ENCODE results near the gene ZNF436. TPM values are rescaled to one million over a fixed set of nuclear protein-coding genes. Genes with fewer than 3 reads are reported as not detected.

Gene ZNF436
- total RNA-seq, 1 experiment from 2014 or later = 14.8 TPM

GRCh38 chr1:23400324-23401114 is 30.9 kb upstream of the ZNF436 start:
- no TSS peak for BruUV-seq (replicated peaks)

GRCh38 chr1:23399229-23399628 is 29.6 kb upstream of the ZNF436 start:
- no peaks in the 10 kb centered on the region for H3K36me3 ChIP-seq (ENCODE audit: insufficient read depth, low read length, poor library complexity, severe bottlenecking)

More at GRCh38 chr1:23400324-23401114, 30.9 kb upstream of the ZNF436 start:
- intact Hi-C loops (cut with micrococcal nuclease; ENCODE audit: unreplicated experiment) = loop anchor here (5.0 to 10.0 kb wide), 3 partner anchors 86 to 423 kb away; no protein-coding TSS in a partner anchor
- ChIA-PET POLR2A (ENCODE audit: low non-redundant PET) (no interaction called here), CTCF (interaction anchor here (0.7 kb wide), 1 partner anchor 24 kb away, joined by 3 read pairs; no protein-coding TSS in a partner anchor)
- Histone ChIP-seq H3K36me3 (ENCODE audit: insufficient read depth, low read length, poor library complexity, severe bottlenecking) (no peaks in the 10 kb centered on the region), H3K27me3 (replicated peaks; ENCODE audit: insufficient read depth, low read depth, low read length, poor library complexity) (no peaks in the 10 kb centered on the region), H3K4me3 (ENCODE audit: low read depth, low read length, poor library complexity, severe bottlenecking) (no peak overlapping the region), H3K4me1 (ENCODE audit: insufficient read depth, low read length, poor library complexity, severe bottlenecking) (peaks cover 27% of the 10 kb centered on the region), H3K9me3 (ENCODE audit: low read depth, low read length, poor library complexity, severe bottlenecking) (no peaks in the 10 kb centered on the region), H3K27ac (ENCODE audit: low read depth, low read length, poor library complexity, severe bottlenecking) (no peak overlapping the region)
- peak; percentile 41 for DNase-seq (ENCODE audit: low spot score)
- TF ChIP-seq CTCF (conservative IDR thresholded peaks at IDR 0.05; ENCODE audit: low read depth, low read length) = no peak
- TF ChIP-seq EZH2 (IDR thresholded peaks at IDR 0.05; ENCODE audit: borderline replicate concordance, low read depth, low read length, poor library complexity, severe bottlenecking) = no peak

GRCh38 chr1:23397908-23398307 is 28.3 kb upstream of the ZNF436 start:
- H3K36me3 ChIP-seq (ENCODE audit: insufficient read depth, low read length, poor library complexity, severe bottlenecking) = no peaks in the 10 kb centered on the region
- no peak for TF ChIP-seq CTCF (conservative IDR thresholded peaks at IDR 0.05; ENCODE audit: low read depth, low read length)
- no peak for TF ChIP-seq EZH2 (IDR thresholded peaks at IDR 0.05; ENCODE audit: borderline replicate concordance, low read depth, low read length, poor library complexity, severe bottlenecking)
- no TSS peak for BruUV-seq (replicated peaks)
- intact Hi-C loops (cut with micrococcal nuclease; ENCODE audit: unreplicated experiment) = no loop called here
- CTCF ChIA-PET = no interaction called here
- no peak overlapping the region for H3K27ac ChIP-seq (ENCODE audit: low read depth, low read length, poor library complexity, severe bottlenecking)
- no peak overlapping the region for H3K4me3 ChIP-seq (ENCODE audit: low read depth, low read length, poor library complexity, severe bottlenecking)
- POLR2A ChIA-PET (ENCODE audit: low non-redundant PET) = no interaction called here
- peaks cover 19% of the 10 kb centered on the region for H3K4me1 ChIP-seq (ENCODE audit: insufficient read depth, low read length, poor library complexity, severe bottlenecking)
- DNase-seq (ENCODE audit: low spot score) = no peak
- H3K27me3 ChIP-seq (replicated peaks; ENCODE audit: insufficient read depth, low read depth, low read length, poor library complexity) = no peaks in the 10 kb centered on the region
- H3K9me3 ChIP-seq (ENCODE audit: low read depth, low read length, poor library complexity, severe bottlenecking) = no peaks in the 10 kb centered on the region

More at GRCh38 chr1:23399229-23399628, 29.6 kb upstream of the ZNF436 start:
- intact Hi-C loops (cut with micrococcal nuclease; ENCODE audit: unreplicated experiment) = no loop called here
- POLR2A ChIA-PET (ENCODE audit: low non-redundant PET) = no interaction called here
- CTCF ChIA-PET = no interaction called here
- BruUV-seq (replicated peaks) = no TSS peak
- TF ChIP-seq CTCF (conservative IDR thresholded peaks at IDR 0.05; ENCODE audit: low read depth, low read length) (no peak), EZH2 (IDR thresholded peaks at IDR 0.05; ENCODE audit: borderline replicate concordance, low read depth, low read length, poor library complexity, severe bottlenecking) (no peak)
- no peak overlapping the region for H3K4me3 ChIP-seq (ENCODE audit: low read depth, low read length, poor library complexity, severe bottlenecking)
- no peak for DNase-seq (ENCODE audit: low spot score)
- no peaks in the 10 kb centered on the region for H3K27me3 ChIP-seq (replicated peaks; ENCODE audit: insufficient read depth, low read depth, low read length, poor library complexity)
- H3K27ac ChIP-seq (ENCODE audit: low read depth, low read length, poor library complexity, severe bottlenecking) = no peak overlapping the region
- peaks cover 32% of the 10 kb centered on the region for H3K4me1 ChIP-seq (ENCODE audit: insufficient read depth, low read length, poor library complexity, severe bottlenecking)
- H3K9me3 ChIP-seq (ENCODE audit: low read depth, low read length, poor library complexity, severe bottlenecking) = no peaks in the 10 kb centered on the region

Data from A673 (cell line).